ENCODE results near the gene CHST10. TPM values are rescaled to one million over a fixed set of nuclear protein-coding genes. Genes with fewer than 3 reads are reported as not detected.
A peak's percentile ranks its signal among the peaks of the same experiment; 100 is the strongest.

CHST10 gene
- 18.0 TPM for total RNA-seq

GRCh38 chr2:100416935-100417710 is at the start of gene CHST10:
TSS of gene CHST10 (minus strand) at chr2:100417668. CDS start at chr2:100406675, 10,993 bp downstream.
- peak in 2 of 3 donors; percentile 66 to 78 for DNase-seq (ENCODE audit: low read depth in 2 of 3, low spot score in 2 of 3)

GRCh38 chr2:100460904-100461530 is 43.5 kb upstream of the CHST10 start:
- DNase-seq (ENCODE audit: low read depth in 2 of 3, low spot score in 2 of 3) = no peak

GRCh38 chr2:100456357-100456756 is 38.9 kb upstream of the CHST10 start:
- peak in 1 of 3 donors; percentile 21 for DNase-seq (ENCODE audit: low read depth in 2 of 3, low spot score in 2 of 3)

GRCh38 chr2:100453853-100454252 is 36.4 kb upstream of the CHST10 start:
- DNase-seq (ENCODE audit: low read depth in 2 of 3, low spot score in 2 of 3) = no peak

GRCh38 chr2:100451734-100452133 is 34.3 kb upstream of the CHST10 start:
- DNase-seq (ENCODE audit: low read depth in 2 of 3, low spot score in 2 of 3) = no peak

- DNase-seq (ENCODE audit: low read depth in 2 of 3, low spot score in 2 of 3) = no peak
Observed at GRCh38 chr2:100451092-100451491, 33.6 kb upstream of the CHST10 start.

GRCh38 chr2:100446696-100447095 is 29.2 kb upstream of the CHST10 start:
- no peak for DNase-seq (ENCODE audit: low read depth in 2 of 3, low spot score in 2 of 3)

- no peak for DNase-seq (ENCODE audit: low read depth in 2 of 3, low spot score in 2 of 3)
Observed at GRCh38 chr2:100437751-100438150, 20.3 kb upstream of the CHST10 start.

- DNase-seq (ENCODE audit: low read depth in 2 of 3, low spot score in 2 of 3) = peak in 1 of 3 donors; percentile 52
Observed at GRCh38 chr2:100429726-100430125, 12.3 kb upstream of the CHST10 start.

- peak in 2 of 3 donors; percentile 77 to 85 for DNase-seq (ENCODE audit: low read depth in 2 of 3, low spot score in 2 of 3)
Observed at GRCh38 chr2:100427627-100428258, 10.3 kb upstream of the CHST10 start.

GRCh38 chr2:100427111-100427510 is 9.6 kb upstream of the CHST10 start:
- DNase-seq (ENCODE audit: low read depth in 2 of 3, low spot score in 2 of 3) = no peak

GRCh38 chr2:100426384-100426720 is 8.9 kb upstream of the CHST10 start:
- no peak for DNase-seq (ENCODE audit: low read depth in 2 of 3, low spot score in 2 of 3)

GRCh38 chr2:100425573-100426383 is 8.3 kb upstream of the CHST10 start:
- DNase-seq (ENCODE audit: low read depth in 2 of 3, low spot score in 2 of 3) = no peak

- no peak for DNase-seq (ENCODE audit: low read depth in 2 of 3, low spot score in 2 of 3)
Observed at GRCh38 chr2:100425107-100425506, 7.6 kb upstream of the CHST10 start.

GRCh38 chr2:100424277-100424875 is 6.9 kb upstream of the CHST10 start:
- no peak for DNase-seq (ENCODE audit: low read depth in 2 of 3, low spot score in 2 of 3)

GRCh38 chr2:100423631-100424030 is 6.2 kb upstream of the CHST10 start:
- no peak for DNase-seq (ENCODE audit: low read depth in 2 of 3, low spot score in 2 of 3)

- peak in 1 of 3 donors; percentile 16 for DNase-seq (ENCODE audit: low read depth in 2 of 3, low spot score in 2 of 3)
Observed at GRCh38 chr2:100422320-100423055, 5.0 kb upstream of the CHST10 start.

GRCh38 chr2:100419915-100420314 is 2.4 kb upstream of the CHST10 start:
- DNase-seq (ENCODE audit: low read depth in 2 of 3, low spot score in 2 of 3) = no peak

- DNase-seq (ENCODE audit: low read depth in 2 of 3, low spot score in 2 of 3) = no peak
Observed at GRCh38 chr2:100418406-100418962, 1.0 kb upstream of the CHST10 start.

GRCh38 chr2:100417711-100418124 is 250 bp upstream of the CHST10 start:
- DNase-seq (ENCODE audit: low read depth in 2 of 3, low spot score in 2 of 3) = no peak
